ENCODE results near the gene CAMSAP1. TPM values are rescaled to one million over a fixed set of nuclear protein-coding genes. Genes with fewer than 3 reads are reported as not detected.

The CAMSAP1 gene
- total and polyA plus RNA-seq, 2 donors: 9.9 to 28.5 TPM

DNA sequence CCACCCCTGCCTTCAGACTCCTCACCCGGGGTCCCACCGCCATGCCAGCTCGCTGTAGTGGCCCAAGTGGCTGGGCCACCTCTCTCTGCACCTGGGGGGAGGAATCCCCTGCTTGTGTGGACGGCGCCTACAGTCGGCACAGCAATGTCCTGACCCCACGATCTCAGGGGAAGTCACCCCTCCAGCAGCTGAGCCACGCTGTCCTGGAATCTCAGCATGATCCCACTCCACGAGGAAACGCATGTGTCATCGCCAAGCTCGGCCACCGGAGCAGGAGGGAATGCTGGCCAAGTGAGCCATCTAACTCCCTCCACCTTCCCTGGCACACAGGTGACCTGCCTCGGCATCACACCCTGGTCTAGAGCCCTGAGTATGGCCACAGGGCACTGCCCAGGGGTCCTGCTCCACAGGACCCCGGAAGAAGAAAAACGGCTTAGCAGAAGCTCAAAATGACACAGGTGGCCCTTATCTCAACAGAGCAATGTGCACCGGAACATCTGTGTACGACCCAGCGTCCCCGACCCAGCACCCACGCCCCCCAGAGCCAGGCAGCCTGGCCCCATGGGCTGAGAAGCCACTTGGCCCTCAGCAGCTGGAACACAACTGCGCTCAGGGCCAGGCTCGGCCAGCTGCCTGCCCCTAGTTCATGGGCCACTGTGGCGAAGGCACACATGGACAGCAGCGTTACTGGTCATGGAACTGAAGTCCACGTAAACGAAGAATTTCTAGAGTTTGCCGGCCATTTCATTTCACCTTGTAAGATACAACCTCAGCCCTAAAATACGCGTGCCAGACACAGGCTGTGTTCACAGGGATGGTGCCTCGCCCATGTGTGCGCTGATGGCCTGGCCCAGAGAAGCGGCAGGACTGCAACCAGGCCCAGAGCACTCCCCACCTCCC, 23.4 kb upstream of the CAMSAP1 start:
- H3K27me3 ChIP-seq (ENCODE audit: control insufficient read depth in 2 of 2, insufficient read depth in 1 of 2, low read length in 1 of 2): no peaks in the 10 kb centered on the region
- no peaks in the 10 kb centered on the region for H3K4me1 ChIP-seq (ENCODE audit: control insufficient read depth in 2 of 2, insufficient read depth in 2 of 2, low read length in 2 of 2)
- no peaks in the 10 kb centered on the region for H3K9me3 ChIP-seq (ENCODE audit: control insufficient read depth in 2 of 2, insufficient read depth in 1 of 2, low read length in 1 of 2)
- H3K4me3 ChIP-seq (ENCODE audit: low read length in 2 of 2): no peak overlapping the region
- H3K27ac ChIP-seq (ENCODE audit: low read depth in 1 of 2, low read length in 1 of 2): no peak overlapping the region
- DNase-seq (ENCODE audit: low read depth in 6 of 9, low spot score in 9 of 9): no peak
- peaks cover 24 to 36% of the 10 kb centered on the region in 2 donors for H3K36me3 ChIP-seq (ENCODE audit: control insufficient read depth in 2 of 2, insufficient read depth in 2 of 2, low read length in 1 of 2)
- WGBS: 98% methylated on average over 33 of the region's 33 CpGs

DNA sequence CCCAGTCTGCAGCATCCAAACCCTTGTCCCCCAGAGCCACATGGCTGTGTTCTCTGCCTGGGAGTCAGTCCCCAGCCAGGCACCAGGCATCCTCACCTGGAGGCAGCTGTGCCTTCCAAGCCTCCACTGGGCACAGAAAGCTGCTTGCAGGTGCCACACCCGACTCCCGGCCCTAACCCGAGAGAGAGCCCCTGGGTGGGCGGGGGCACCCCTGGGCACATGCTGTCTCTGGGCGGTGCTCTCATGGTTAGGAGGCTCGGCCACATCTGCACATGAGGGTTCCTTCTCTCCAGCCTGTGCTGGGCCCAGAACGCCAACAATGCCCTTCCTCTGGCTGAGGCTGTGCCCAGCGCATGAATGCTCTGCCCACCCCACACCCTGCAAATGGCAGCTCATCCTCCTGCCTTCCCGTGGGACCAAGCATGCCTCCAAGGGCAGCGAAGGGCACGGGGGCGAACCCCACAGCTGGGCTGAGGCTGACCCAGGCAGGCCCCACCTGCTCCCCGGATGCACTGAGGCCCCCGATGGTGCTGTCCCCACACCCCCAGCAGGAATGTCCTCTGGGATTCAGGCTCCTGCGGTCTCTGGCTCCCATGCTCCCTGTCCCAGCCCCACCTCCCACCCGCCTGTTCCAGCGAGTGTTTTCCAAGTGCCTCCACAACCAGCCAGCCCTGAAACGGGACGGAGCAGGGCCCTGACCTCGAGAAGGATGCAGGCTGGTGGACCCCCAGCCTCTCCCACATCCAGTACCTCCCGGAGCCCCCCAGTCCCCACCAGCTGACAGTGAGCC, 22.5 kb upstream of the CAMSAP1 start:
- no peak for DNase-seq (ENCODE audit: low read depth in 6 of 9, low spot score in 9 of 9)
- Histone ChIP-seq H3K4me1 (ENCODE audit: control insufficient read depth in 2 of 2, insufficient read depth in 2 of 2, low read length in 2 of 2) (no peaks in the 10 kb centered on the region), H3K4me3 (ENCODE audit: low read length in 2 of 2) (no peak overlapping the region), H3K36me3 (ENCODE audit: control insufficient read depth in 2 of 2, insufficient read depth in 2 of 2, low read length in 1 of 2) (peaks cover 20 to 34% of the 10 kb centered on the region in 2 donors), H3K27me3 (ENCODE audit: control insufficient read depth in 2 of 2, insufficient read depth in 1 of 2, low read length in 1 of 2) (no peaks in the 10 kb centered on the region), H3K9me3 (ENCODE audit: control insufficient read depth in 2 of 2, insufficient read depth in 1 of 2, low read length in 1 of 2) (no peaks in the 10 kb centered on the region), H3K27ac (ENCODE audit: low read depth in 1 of 2, low read length in 1 of 2) (no peak overlapping the region)
- 97% methylated on average over 21 of the region's 21 CpGs for WGBS

DNA sequence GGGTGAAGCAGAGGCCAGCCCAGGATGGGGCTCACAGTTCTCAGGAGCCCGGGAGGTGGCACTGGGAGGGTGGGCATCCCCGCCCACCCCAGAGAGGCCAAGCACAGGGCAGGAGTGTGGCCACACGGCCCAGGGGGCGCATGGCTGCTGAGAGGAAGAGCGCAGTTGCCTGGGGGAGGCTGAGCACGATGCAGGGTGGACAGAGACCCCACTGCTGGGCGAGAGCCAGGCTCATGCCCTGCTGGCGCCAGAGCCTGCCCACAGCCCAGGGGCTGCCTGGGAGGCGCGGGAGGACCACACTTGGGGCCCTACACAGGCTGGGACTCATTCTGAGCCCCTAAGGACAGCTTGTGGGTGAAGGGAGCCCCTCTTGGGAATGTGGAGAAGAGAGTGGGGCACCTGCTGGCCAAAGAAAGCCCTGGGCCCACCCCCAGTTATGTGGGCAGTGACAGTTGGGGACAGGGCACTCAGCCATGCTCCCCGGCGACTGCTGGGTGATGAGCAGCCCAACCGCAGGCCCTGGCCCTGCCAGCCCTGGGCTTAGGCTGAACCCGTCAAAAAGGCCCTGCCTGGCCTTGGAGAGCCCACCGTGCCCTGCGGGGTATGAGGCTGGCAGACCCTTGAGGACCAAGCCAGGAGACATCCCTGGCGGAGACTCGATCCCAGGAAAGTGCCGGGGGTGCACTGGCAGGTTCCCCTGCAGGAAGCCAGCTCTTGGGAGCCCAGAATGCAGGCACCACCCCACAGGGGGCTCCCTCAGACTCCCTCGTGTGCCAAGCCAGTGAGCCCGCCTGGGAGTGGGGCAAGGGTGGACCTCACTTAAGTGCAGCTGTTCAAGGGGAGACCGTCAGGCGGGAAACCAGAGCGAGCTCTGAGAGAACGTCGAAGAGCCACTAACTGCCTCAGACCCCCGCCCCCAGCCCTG, 21.6 kb upstream of the CAMSAP1 start:
- H3K4me3 ChIP-seq (ENCODE audit: low read length in 2 of 2): no peak overlapping the region
- no peaks in the 10 kb centered on the region for H3K4me1 ChIP-seq (ENCODE audit: control insufficient read depth in 2 of 2, insufficient read depth in 2 of 2, low read length in 2 of 2)
- H3K36me3 ChIP-seq (ENCODE audit: control insufficient read depth in 2 of 2, insufficient read depth in 2 of 2, low read length in 1 of 2): peaks cover 20 to 32% of the 10 kb centered on the region in 2 donors
- no peak for DNase-seq (ENCODE audit: low read depth in 6 of 9, low spot score in 9 of 9)
- no peak overlapping the region for H3K27ac ChIP-seq (ENCODE audit: low read depth in 1 of 2, low read length in 1 of 2)
- no peaks in the 10 kb centered on the region for H3K27me3 ChIP-seq (ENCODE audit: control insufficient read depth in 2 of 2, insufficient read depth in 1 of 2, low read length in 1 of 2)
- H3K9me3 ChIP-seq (ENCODE audit: control insufficient read depth in 2 of 2, insufficient read depth in 1 of 2, low read length in 1 of 2): no peaks in the 10 kb centered on the region
- 96% methylated on average over 27 of the region's 27 CpGs for WGBS

DNA sequence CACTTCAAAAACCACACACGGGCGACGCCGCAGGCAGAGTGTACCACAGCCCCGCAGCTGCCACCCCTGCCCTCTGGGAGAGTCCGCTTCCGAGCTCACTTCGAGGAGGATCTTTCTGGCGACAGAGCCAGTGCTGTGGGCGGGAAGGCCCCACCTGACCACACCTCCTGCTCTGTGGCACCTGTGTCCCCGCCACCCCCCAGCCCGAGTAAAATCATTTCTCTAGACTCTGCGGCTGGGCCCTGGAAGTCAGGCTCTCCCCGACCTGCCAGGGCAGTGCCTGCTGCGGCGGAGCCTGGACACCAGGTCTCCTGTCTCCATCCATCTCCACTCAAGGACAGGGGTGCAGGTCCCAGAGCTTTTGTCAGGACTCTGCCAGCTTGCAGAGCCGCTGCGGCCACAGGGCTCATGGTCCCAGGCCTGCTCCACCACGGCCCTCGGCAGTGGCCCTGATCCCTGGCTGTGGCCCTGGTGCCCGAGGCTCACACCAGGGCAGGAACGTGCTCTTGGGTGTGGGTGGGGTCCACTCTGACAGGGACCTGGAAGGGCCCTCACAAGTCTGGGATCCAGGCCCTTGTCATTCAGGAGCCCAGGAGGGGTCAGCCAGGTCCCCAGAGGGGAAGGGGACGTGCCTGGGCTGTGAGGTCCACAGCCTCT, 20.9 kb upstream of the CAMSAP1 start:
- no peaks in the 10 kb centered on the region for H3K9me3 ChIP-seq (ENCODE audit: control insufficient read depth in 2 of 2, insufficient read depth in 1 of 2, low read length in 1 of 2)
- DNase-seq (ENCODE audit: low read depth in 6 of 9, low spot score in 9 of 9): no peak
- no peaks in the 10 kb centered on the region for H3K27me3 ChIP-seq (ENCODE audit: control insufficient read depth in 2 of 2, insufficient read depth in 1 of 2, low read length in 1 of 2)
- H3K4me3 ChIP-seq (ENCODE audit: low read length in 2 of 2): no peak overlapping the region
- 97% methylated on average over 23 of the region's 23 CpGs for WGBS
- H3K4me1 ChIP-seq (ENCODE audit: control insufficient read depth in 2 of 2, insufficient read depth in 2 of 2, low read length in 2 of 2): no peaks in the 10 kb centered on the region
- H3K36me3 ChIP-seq (ENCODE audit: control insufficient read depth in 2 of 2, insufficient read depth in 2 of 2, low read length in 1 of 2): peaks cover 20 to 33% of the 10 kb centered on the region in 2 donors
- no peak overlapping the region for H3K27ac ChIP-seq (ENCODE audit: low read depth in 1 of 2, low read length in 1 of 2)

DNA sequence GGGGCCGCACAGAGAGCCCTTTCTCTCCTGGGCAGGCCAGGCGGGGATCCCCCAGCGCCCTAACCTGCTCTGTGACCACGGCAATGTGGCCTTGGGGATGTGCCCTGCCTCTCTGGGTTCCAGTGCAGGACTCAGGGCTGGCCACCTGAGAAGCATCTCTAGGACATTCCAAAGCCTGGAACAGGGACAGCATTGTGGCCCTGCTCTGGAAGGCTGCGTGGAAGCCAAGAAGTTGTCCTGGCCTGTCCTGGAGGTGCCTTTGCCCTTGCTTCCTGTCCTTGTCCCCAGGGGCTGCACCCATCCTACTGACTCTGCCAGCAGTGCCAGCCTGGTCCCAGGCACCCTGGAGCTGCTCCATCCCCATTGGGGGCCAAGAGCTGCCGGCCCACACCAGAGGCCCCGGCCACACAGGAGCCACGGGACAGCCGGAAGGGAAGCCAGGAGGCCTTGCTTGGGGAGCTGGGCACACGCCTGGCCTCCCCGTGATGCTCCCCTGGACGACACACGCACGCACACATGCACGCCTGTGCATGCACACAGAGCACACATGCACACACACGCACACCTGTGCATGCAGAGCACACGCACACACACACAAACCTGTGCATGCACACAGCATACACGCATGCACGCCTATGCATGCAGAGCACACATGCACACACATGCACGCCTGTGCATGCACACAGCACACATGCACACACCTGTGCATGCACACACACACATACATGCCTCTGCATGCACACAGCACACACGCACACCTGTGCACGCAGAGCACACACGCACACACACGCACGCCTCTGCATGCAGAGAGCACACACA, 20.1 kb upstream of the CAMSAP1 start:
- H3K9me3 ChIP-seq (ENCODE audit: control insufficient read depth in 2 of 2, insufficient read depth in 1 of 2, low read length in 1 of 2): no peaks in the 10 kb centered on the region
- 94% methylated on average over 25 of the region's 25 CpGs for WGBS
- H3K4me3 ChIP-seq (ENCODE audit: low read length in 2 of 2): no peak overlapping the region
- no peaks in the 10 kb centered on the region for H3K4me1 ChIP-seq (ENCODE audit: control insufficient read depth in 2 of 2, insufficient read depth in 2 of 2, low read length in 2 of 2)
- no peaks in the 10 kb centered on the region for H3K27me3 ChIP-seq (ENCODE audit: control insufficient read depth in 2 of 2, insufficient read depth in 1 of 2, low read length in 1 of 2)
- H3K27ac ChIP-seq (ENCODE audit: low read depth in 1 of 2, low read length in 1 of 2): no peak overlapping the region
- no peak for DNase-seq (ENCODE audit: low read depth in 6 of 9, low spot score in 9 of 9)
- H3K36me3 ChIP-seq (ENCODE audit: control insufficient read depth in 2 of 2, insufficient read depth in 2 of 2, low read length in 1 of 2): peaks cover 14 to 25% of the 10 kb centered on the region in 2 donors

DNA sequence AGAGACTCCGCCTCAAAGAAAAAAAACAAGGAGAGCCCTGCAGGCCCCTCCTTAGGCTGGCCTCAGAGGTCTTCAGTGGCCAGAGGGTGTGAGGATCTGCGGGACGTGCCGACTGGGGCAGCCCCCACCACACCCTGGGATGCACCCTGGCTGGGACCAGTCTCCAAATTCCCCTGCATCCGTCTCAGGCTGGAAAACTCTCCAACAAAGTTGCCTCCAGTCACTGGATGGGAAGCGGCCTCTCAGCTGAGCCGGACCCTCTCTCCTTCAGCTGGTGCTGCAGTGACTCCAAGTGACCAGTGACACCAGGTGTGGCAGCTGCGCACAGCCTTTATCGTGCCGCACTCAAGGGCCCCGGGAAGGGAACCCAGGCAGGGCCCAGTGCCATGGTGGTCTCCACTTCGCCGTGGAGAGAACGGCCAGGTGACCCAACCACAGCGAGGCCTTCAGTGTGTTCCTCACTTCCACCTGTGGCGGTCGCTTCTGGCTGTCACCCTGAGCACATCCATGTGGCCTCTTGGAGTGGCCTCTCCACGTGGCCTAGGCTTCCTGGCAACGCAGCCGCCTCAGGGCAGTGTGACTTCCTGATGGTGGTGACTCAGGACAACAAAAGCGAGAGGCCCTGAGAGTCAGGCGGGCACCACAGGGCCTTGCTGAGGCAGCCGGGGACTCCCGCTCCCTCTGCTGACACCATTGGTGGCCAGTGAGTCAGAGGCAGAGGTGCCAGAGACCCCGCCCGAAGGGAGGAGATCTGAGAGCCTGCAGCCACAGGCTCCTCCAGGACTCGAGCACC, 19.3 kb upstream of the CAMSAP1 start:
- Histone ChIP-seq H3K4me3 (ENCODE audit: low read length in 2 of 2) (no peak overlapping the region), H3K4me1 (ENCODE audit: control insufficient read depth in 2 of 2, insufficient read depth in 2 of 2, low read length in 2 of 2) (no peaks in the 10 kb centered on the region), H3K36me3 (ENCODE audit: control insufficient read depth in 2 of 2, insufficient read depth in 2 of 2, low read length in 1 of 2) (peaks cover 9 to 21% of the 10 kb centered on the region in 2 donors), H3K27me3 (ENCODE audit: control insufficient read depth in 2 of 2, insufficient read depth in 1 of 2, low read length in 1 of 2) (no peaks in the 10 kb centered on the region), H3K9me3 (ENCODE audit: control insufficient read depth in 2 of 2, insufficient read depth in 1 of 2, low read length in 1 of 2) (no peaks in the 10 kb centered on the region), H3K27ac (ENCODE audit: low read depth in 1 of 2, low read length in 1 of 2) (no peak overlapping the region)
- no peak for DNase-seq (ENCODE audit: low read depth in 6 of 9, low spot score in 9 of 9)
- 70% methylated on average over 27 of the region's 27 CpGs for WGBS

DNA sequence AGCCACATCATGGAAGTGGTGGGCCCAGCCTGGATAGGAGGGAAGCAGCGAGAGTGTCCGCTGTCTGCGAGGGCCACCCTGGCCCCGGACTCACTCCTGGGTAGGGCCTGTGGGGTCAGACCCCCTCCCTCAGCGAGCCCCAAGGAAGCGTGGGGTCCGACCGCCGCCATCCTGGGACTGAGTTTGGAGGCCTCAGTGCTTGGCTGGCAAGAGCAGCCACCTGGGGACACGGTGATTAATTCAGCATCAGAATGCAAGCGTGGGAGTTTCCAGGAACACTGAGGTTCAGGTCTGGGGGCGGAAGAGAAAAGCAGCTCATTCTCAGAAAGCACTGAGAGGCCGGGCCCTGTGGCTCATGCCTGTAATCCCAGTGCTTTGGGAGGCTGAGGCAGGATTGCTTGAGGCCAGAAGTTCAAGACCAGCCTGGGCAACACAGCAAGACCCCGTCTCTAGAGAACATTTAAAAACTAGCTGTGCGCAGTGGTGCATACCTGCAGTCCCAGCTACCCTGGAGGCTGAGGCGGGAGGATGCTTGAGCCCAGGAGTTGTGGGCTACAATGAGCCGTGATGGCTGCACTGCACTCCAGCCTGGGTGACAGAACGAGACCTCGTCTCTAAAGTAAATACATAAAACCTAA, 18.3 kb upstream of the CAMSAP1 start:
- DNase-seq (ENCODE audit: low read depth in 6 of 9, low spot score in 9 of 9): no peak

More for the DNA sequence above, 18.3 kb upstream of the CAMSAP1 start:
- H3K9me3 ChIP-seq (ENCODE audit: control insufficient read depth in 2 of 2, insufficient read depth in 1 of 2, low read length in 1 of 2): no peaks in the 10 kb centered on the region
- WGBS: 97% methylated on average over 19 of the region's 19 CpGs
- H3K27me3 ChIP-seq (ENCODE audit: control insufficient read depth in 2 of 2, insufficient read depth in 1 of 2, low read length in 1 of 2): no peaks in the 10 kb centered on the region
- H3K4me1 ChIP-seq (ENCODE audit: control insufficient read depth in 2 of 2, insufficient read depth in 2 of 2, low read length in 2 of 2): no peaks in the 10 kb centered on the region
- H3K27ac ChIP-seq (ENCODE audit: low read depth in 1 of 2, low read length in 1 of 2): no peak overlapping the region
- peaks cover 0 to 13% of the 10 kb centered on the region in 2 donors for H3K36me3 ChIP-seq (ENCODE audit: control insufficient read depth in 2 of 2, insufficient read depth in 2 of 2, low read length in 1 of 2)
- H3K4me3 ChIP-seq (ENCODE audit: low read length in 2 of 2): no peak overlapping the region

Data from thymus (tissue), 11 donors.